BLaER1 treated with 17β-estradiol and CSF1 and Interleukin-3, amounts not matched to agents 10 nM and 100 nM (cell line): ENCODE results near the gene TDO2.

Experiments used
- H3K27ac ChIP-seq, 11 experiments: shearing (Covaris generic); formaldehyde crosslinking; 2 replicates each; pipeline ENCODE4 v1.8.1; 2022
- H3K27me3 ChIP-seq, 11 experiments: shearing (Covaris generic); formaldehyde crosslinking; 2 replicates each; pipeline ENCODE4 v1.8.1; 2022
- H3K36me3 ChIP-seq, 11 experiments: shearing (Covaris generic); formaldehyde crosslinking; 2 replicates each; pipeline ENCODE4 v1.8.1; 2022
- H3K4me1 ChIP-seq, 10 experiments: shearing (Covaris generic); formaldehyde crosslinking; 2 replicates each; pipeline ENCODE4 v1.8.1; 2022
- H3K4me2 ChIP-seq, 11 experiments: shearing (Covaris generic); formaldehyde crosslinking; 2 replicates each; pipeline ENCODE4 v1.8.1; 2022
- H3K4me3 ChIP-seq, 10 experiments: shearing (Covaris generic); formaldehyde crosslinking; 2 replicates each; pipeline ENCODE4 v1.8.1; 2022
- H3K9ac ChIP-seq, 11 experiments: shearing (Covaris generic); formaldehyde crosslinking; 2 replicates each; pipeline ENCODE4 v1.8.1; 2022
- H3K9me3 ChIP-seq, 11 experiments: shearing (Covaris generic); formaldehyde crosslinking; replicated peaks in 1 of 11; 2 replicates each; pipeline ENCODE4 v1.8.1; 2022
- H4K20me1 ChIP-seq, 11 experiments: shearing (Covaris generic); formaldehyde crosslinking; 2 replicates each; pipeline ENCODE4 v1.8.1; 2022
- Cebpa-rat ChIP-seq, 11 experiments: shearing (Covaris generic); IDR thresholded peaks; 2 replicates each; pipeline ENCODE4 v1.8.1; 2022

TDO2 gene

DNA sequence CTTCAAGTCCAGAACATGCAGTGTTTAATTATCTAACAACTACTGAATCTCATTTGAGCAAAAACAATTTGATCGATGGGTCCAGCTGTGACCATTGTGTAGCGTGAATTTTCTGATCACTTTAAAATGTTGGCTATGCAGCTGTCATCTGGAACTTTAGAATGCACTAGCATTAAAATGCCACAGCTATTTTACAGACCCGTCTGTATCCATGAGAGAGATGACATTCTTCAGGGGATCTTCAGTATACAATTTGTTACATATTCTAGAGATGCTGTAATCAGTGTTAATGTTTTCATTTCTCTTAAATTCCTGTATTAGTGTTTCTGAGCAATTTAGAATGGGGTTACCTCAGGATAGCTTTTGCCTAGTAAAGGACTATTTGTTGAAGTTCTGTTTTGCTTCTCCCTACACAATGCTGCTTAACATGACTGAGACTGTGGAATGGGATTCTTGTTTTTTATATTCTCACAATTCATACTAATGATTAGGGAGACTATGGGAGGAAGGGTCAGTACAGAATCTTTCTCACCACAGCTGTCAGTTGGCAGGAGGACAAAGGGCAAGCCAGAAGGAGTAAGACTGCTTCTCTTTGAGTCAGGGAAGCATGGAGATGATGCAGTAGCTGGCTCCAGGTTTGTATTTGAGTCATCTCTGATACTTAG is 63.4 kb downstream of the TDO2 start:
- Histone ChIP-seq H3K9me3 (peaks cover 0 to 10% (median 6%) of the 10 kb centered on the region in 11 experiments; a peak in 14 of 22 replicates), H3K27ac (no peak overlapping the region), H3K36me3 (no peaks in the 10 kb centered on the region), H3K4me2 (no peak overlapping the region), H3K27me3 (no peaks in the 10 kb centered on the region), H4K20me1 (no peaks in the 10 kb centered on the region), H3K4me3 (no peak overlapping the region), H3K4me1 (peaks cover 0 to 30% (median 0%) of the 10 kb centered on the region in 10 experiments; a peak in 9 of 20 replicates), H3K9ac (no peak overlapping the region)
- no peak for TF ChIP-seq Cebpa-rat (IDR thresholded peaks at IDR 0.05)
